Muscle of arm (tissue), 14 donors: ENCODE data around the gene FKBP10. TPM values are rescaled to one million over a fixed set of nuclear protein-coding genes. Genes with fewer than 3 reads are reported as not detected.
A peak's percentile ranks its signal among the peaks of the same experiment; 100 is the strongest.
"Not testable (repeated sequence)": the region's sequence is repeated elsewhere in the genome, so short reads cannot be mapped to it uniquely, and the experiment has no call there.

ENCODE experiments used
- DNase-seq: peaks from one replicate; pipeline ENCODE4 v3.0.0-alpha.2; 2013
- long read RNA-seq, 11 donors: transcript quantifications; one replicate each; lab custom pipeline, GENCODE V29; 2026
- polyA plus RNA-seq, 12 donors: library from polyadenylated mRNA; unstranded; fragments of 120-200 nt; gene quantifications; one replicate each; pipeline ENCODE4 v1.2.1, GENCODE V29; 2013; ENCODE audit not compliant: insufficient read length in 12 of 12

FKBP10 gene, protein sequence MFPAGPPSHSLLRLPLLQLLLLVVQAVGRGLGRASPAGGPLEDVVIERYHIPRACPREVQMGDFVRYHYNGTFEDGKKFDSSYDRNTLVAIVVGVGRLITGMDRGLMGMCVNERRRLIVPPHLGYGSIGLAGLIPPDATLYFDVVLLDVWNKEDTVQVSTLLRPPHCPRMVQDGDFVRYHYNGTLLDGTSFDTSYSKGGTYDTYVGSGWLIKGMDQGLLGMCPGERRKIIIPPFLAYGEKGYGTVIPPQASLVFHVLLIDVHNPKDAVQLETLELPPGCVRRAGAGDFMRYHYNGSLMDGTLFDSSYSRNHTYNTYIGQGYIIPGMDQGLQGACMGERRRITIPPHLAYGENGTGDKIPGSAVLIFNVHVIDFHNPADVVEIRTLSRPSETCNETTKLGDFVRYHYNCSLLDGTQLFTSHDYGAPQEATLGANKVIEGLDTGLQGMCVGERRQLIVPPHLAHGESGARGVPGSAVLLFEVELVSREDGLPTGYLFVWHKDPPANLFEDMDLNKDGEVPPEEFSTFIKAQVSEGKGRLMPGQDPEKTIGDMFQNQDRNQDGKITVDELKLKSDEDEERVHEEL
- polyA plus RNA-seq: 100 to 1,000 TPM in 9 of 12 donors, 10 to 100 TPM in 2, not detected in 1; 88.2 to 164 (median 124) TPM
- long read RNA-seq, donor 1, partial matches to known transcripts: 36 of 44 reads
- long read RNA-seq, donor 1, other reads (novel, unspliced or antisense): 0 of 44 reads
- long read RNA-seq, donor 2, transcript FKBP10-201 (10 exons, 2,662 nt): major isoform, 21 of 100 reads
- long read RNA-seq, donor 2, partial matches to known transcripts: 72 of 100 reads
- long read RNA-seq, donor 2, other reads (novel, unspliced or antisense): 0 of 100 reads
- long read RNA-seq, donor 3, transcript FKBP10-201 (10 exons, 2,662 nt): major isoform, 5 of 18 reads
- long read RNA-seq, donor 3, partial matches to known transcripts: 0 of 18 reads
- long read RNA-seq, donor 3, other reads (novel, unspliced or antisense): 10 of 18 reads
- long read RNA-seq, donor 4, transcript FKBP10-201 (10 exons, 2,662 nt): major isoform, 5 of 13 reads
- long read RNA-seq, donor 4, partial matches to known transcripts: 6 of 13 reads
- long read RNA-seq, donor 4, other reads (novel, unspliced or antisense): 0 of 13 reads
- long read RNA-seq, donor 5, transcript FKBP10-201 (10 exons, 2,662 nt): major isoform, 34 of 137 reads
- long read RNA-seq, donor 5, partial matches to known transcripts: 59 of 137 reads
- long read RNA-seq, donor 5, other reads (novel, unspliced or antisense): 36 of 137 reads
- long read RNA-seq, donor 6, transcript FKBP10-201 (10 exons, 2,662 nt): major isoform, 15 of 66 reads
- long read RNA-seq, donor 6, partial matches to known transcripts: 50 of 66 reads
- long read RNA-seq, donor 6, other reads (novel, unspliced or antisense): 0 of 66 reads
- long read RNA-seq, donor 7, transcript FKBP10-201 (10 exons, 2,662 nt): major isoform, 11 of 25 reads
- long read RNA-seq, donor 7, partial matches to known transcripts: 12 of 25 reads
- long read RNA-seq, donor 7, other reads (novel, unspliced or antisense): 0 of 25 reads
- long read RNA-seq, donor 8, transcript FKBP10-201 (10 exons, 2,662 nt): major isoform, 26 of 40 reads
- long read RNA-seq, donor 8, partial matches to known transcripts: 9 of 40 reads
- long read RNA-seq, donor 8, other reads (novel, unspliced or antisense): 0 of 40 reads
- long read RNA-seq, donor 9, transcript FKBP10-204 (3 exons, 1,129 nt): minor isoform, 7 of 57 reads
- long read RNA-seq, donor 9, transcript FKBP10-201 (10 exons, 2,662 nt): major isoform, 13 of 57 reads
- long read RNA-seq, donor 9, partial matches to known transcripts: 35 of 57 reads
- long read RNA-seq, donor 9, other reads (novel, unspliced or antisense): 0 of 57 reads
- long read RNA-seq, donor 10, transcript FKBP10-201 (10 exons, 2,662 nt): major isoform, 15 of 32 reads
- long read RNA-seq, donor 10, partial matches to known transcripts: 12 of 32 reads
- long read RNA-seq, donor 10, other reads (novel, unspliced or antisense): 0 of 32 reads
- long read RNA-seq, donor 11, transcript FKBP10-201 (10 exons, 2,662 nt): major isoform, 31 of 112 reads
- long read RNA-seq, donor 11, partial matches to known transcripts: 79 of 112 reads
- long read RNA-seq, donor 11, other reads (novel, unspliced or antisense): 0 of 112 reads

DNA sequence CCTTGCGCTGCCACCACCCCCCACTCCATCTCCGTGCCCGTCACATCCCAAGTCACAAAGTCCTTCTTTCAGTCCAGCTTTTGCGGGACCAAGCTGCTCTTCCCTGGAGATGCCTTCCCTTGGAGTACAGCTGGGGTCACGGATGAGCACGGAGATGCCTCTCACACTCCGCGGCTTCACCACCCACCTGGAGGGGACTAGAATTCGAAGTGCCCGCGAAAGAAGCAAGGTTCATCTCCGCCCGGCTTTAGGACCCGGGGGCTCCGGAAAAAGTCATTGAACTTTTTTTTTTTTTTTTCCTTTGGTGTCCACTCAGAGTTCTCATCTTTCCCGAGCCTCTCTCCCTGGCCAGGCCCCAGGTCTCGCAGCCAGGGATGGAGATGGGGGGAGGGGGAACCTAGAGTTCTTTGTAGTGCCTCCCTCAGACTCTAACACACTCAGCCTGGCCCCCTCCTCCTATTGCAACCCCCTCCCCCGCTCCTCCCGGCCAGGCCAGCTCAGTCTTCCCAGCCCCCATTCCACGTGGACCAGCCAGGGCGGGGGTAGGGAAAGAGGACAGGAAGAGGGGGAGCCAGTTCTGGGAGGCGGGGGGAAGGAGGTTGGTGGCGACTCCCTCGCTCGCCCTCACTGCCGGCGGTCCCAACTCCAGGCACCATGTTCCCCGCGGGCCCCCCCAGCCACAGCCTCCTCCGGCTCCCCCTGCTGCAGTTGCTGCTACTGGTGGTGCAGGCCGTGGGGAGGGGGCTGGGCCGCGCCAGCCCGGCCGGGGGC is at the start of gene FKBP10:
FKBP10 (plus strand) TSS at position 624 of the 771 bp plus-strand sequence; CDS start at position 655, 31 bp downstream.
- peak; percentile 93 for DNase-seq

DNA sequence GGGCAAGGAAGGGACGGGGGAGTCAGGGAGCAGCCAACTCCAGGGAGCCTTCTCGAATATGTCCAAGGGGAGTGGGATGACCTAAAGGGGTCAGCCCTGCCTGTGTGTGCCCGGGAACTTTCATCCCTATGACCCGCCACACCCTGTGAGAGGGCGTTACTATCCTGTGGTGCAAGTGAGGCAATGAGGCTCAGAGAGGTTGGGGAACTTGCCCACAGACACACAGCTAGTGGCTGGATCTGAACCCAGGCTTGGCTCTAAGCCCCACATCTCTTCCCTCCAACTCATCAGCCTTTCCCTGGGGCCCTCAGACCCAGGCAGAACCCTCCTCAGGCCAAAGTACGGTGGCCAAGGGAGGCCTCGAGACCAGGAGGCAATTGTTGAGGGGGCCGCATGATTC is 49.5 kb upstream of the FKBP10 start:
- no peak for DNase-seq

DNA sequence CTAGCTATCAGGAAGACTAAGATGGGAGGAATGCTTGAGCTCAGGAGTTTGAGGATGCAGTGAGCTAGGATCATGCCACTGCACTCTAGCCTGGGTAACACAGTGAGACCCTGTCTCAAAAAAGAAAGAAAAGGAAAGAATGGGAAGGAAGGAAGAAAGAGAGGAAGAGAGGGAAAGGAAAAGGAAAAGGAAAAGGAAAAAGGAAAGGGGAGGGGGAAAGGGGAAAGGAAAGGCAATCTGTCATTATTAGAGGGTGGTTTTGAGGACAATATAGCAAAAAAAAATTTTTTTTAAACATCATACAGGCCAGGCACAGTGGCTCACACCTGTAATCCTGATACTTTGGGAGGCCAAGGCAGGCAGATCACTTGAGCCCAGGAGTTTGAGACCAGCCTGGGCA is 46.7 kb upstream of the FKBP10 start:
- DNase-seq: no peak

DNA sequence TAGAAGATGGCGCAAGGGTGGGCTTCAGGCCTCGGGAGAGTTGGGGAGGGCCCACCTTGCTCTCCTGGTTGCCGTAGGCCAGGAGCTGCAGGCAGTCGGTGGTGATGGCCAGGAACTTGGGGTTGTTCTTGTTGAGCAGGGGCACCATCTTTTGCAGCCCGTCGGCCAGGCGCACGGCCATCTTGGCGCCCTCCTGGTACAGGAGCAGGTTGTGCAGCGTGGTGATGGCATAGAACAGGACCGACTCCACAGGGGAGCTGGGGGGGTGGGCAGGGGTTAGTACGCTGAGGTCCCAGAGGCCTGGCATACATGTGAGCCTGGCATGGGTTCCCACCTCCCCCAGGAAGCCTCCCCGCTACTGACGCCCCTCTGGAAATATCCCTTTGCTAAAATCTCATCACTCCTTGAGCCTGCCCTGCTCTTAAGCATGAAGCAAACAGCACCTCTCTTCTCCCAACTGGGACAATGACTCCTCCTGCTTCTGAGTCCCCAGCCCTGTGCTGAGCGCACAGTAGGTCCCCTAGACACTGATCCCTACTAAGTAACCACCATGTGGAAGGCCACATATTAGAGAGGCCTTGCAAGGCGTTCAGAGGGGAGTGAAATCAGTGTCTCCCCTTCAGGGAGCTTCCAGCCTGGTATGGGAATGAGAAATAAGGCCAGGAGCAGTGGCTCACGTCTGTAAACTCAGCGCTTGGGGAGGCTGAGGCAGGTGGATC is 45.3 kb upstream of the FKBP10 start:
- no peak for DNase-seq

DNA sequence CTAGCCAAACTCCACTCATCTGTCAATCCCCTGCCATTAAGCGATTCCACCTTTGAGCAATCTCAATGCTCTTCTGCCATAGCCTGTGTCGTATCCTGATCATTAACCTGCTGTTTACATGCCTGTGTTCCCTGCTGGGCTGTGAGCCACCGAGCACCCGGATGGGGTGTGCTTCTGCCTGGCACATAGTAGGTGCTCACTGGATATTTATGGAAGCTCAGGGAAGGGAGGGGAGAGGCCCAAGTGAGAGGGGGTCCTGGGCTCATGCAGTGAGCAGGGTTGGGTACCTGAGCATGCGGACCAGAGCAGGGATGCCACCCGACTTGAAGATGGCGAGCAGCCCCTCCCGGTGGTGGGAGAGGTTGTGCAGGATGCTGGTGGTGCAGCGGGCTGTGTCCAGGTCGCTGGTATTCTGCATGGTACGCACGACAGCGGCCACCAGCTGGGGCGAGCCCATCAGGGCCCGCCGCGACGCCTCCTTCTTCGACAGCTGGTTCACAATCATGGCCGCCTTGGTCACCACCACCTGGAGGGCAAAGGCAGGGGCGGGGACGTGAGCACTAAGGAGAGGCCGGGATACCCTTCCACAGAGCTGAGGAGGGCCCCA is 44.0 kb upstream of the FKBP10 start:
- no peak for DNase-seq

DNA sequence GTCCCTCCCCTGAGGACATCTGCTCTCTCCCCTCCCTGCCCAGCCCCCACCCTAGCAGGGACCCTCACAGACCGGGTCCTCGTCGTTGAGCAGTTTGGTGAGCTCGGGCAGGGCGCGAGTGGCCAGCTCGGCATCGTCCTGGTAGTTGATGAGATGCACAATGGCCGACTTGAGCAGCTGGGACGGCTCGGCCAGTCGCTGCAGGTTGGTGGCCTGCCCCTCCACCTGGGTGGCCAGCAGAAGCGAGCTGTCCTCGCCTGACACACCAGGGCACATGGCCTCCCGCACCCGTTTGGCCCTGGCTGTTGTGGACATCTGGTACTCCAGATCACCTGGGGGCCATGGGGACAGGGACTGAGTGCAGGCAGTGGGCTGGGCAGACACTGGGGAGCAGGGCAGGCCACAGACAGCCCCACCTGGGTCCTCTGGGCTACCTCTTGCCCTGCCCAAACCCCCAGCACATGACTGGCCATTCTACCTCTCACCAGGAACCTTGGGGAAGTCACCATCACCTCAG is 43.4 kb upstream of the FKBP10 start:
- no peak for DNase-seq

DNA sequence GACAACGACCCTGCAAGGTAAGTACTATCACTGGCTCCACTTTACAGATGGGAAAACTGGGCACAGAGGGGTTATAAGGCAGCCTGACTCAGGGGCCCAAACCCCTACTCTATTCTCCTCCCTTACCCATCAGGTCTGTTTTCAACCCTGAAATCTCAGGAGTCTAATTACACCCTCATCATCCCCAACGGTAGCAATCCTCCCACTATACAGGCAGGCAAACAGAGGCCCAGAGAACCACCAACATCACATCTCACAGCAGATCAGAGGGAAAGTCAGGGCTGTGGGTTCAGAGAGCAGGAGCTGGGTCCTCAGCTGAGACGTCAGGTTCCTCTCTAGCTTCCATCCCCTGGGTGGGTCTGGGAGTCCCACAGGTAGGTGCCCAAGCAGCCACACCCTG is 42.8 kb upstream of the FKBP10 start:
- DNase-seq: no peak

DNA sequence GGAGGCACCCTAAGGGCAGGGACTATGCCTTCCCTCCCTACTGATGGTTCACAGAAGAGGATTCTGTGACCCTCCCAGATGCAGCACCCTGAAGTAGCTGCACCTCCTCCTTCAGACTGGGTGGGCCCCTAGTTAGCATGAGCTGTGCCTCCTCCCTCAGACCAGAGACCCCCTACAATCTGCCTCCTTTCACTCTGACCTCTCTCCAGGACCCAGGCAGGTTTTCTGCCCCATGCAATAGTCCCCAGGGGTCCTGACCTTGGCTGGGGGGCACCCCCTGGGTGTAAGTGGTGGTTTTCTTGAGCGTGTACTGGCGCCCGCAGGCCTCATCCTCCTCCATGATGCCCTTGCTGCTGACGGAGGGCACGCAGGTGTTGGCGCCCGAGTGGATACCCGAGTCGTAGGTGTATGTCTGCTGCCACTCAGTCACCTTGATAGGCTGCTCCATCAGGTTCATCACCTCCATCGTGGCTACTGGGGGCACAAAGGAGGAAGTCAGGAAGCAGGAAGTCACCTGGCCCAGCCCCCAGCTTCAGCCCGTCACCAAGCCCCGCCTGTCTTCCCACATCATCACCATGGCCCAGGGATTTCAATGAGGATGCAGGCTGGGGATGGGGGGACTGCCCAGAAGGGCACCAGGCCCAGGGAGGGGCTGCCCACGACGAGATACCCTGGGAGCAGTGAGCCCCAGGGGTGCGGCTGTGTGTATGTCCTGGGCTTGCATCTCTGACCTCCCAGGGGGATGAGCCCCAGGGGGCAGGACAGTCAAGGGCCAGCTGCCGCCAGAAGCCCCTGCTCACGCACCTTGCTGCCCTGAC is 41.2 kb upstream of the FKBP10 start:
- no peak for DNase-seq

DNA sequence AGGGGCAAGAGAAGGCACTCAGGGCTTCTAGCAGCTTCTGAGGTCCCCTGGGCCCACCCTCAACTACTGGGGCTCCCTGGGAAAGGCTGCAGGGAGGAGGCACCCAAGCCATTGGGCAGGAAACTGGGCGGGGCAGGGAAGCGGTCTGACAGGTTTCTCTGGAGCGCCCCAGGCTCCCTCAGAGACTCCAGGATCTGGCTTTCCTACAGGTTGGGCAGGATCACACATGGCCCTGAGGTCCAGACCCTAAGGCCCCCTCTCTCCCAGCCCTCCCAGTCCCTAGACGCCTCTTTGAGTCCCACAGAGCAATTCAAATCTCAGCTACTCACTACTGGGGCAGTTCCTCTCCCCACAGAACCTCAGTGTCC is 40.6 kb upstream of the FKBP10 start:
- no peak for DNase-seq

DNA sequence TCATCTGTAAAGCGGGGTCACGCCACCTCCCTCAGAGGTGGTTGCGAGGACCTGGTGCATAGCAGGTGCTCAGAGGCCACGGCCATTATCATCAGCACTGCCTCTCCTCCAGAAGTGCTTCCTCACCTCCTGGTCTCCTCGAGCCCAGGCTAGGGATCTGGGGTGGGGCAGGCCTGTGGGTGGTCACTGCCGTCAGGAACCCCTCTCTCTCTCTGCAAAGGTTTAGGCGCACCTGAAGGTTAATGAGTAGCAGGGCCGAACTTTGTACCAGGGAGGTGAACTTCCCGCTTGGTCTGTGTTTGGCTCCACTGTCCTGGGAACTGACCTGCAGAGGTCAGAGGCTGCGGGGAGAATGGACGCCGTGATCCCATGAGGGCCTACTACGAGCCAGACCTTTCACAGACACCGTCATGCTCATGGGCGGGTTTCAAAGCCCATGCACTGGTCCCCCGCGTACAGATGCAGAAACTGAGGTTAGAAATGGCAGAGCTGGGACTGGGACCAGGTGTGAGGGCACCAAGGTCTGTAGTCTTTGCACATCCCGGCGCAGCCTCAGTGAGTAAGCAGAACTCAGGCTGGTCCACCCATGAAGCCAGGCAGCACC is 40.1 kb upstream of the FKBP10 start:
- no peak for DNase-seq

DNA sequence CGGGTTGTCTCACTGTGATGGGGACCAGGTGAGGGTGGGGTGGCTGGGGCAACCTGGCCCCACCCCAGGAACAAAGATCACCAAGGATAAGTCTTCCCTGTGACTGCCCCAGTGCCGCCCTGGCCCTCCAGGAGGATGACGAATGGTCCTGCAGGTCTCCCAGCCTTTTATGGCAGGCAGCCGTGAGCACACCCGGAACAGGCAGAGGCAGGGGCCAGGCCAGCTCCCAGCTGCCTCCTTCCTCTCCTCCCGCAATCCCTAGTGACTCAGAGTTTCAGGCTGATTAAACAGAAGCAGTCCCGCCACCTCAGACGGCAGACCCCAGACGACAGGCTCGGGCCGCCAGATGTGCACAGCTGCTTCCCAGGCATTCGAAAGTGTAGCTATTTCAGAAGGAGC is 39.6 kb upstream of the FKBP10 start:
- no peak for DNase-seq

DNA sequence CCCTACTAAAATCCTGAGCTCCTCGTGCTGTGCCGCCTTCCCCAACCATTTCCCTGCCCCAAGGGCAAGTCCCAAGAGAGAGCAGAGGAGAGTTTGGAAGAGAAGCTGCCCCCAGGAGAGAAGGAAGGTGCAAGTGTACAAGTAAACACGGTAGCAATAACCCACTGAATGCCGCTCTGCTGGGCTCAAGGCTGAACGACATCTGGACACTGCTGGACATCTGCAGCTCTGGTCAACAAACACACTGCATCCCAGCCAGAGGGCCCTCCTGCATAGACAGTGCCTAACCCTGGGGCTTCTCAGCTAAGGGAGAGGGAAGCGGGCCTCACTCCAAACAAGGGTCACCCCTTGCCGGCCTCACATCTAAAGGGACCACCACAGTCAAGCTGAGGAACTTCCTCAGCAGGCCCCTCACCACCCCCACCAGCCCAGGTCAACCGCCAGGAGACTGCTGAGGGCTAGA is 39.0 kb upstream of the FKBP10 start:
- no peak for DNase-seq

DNA sequence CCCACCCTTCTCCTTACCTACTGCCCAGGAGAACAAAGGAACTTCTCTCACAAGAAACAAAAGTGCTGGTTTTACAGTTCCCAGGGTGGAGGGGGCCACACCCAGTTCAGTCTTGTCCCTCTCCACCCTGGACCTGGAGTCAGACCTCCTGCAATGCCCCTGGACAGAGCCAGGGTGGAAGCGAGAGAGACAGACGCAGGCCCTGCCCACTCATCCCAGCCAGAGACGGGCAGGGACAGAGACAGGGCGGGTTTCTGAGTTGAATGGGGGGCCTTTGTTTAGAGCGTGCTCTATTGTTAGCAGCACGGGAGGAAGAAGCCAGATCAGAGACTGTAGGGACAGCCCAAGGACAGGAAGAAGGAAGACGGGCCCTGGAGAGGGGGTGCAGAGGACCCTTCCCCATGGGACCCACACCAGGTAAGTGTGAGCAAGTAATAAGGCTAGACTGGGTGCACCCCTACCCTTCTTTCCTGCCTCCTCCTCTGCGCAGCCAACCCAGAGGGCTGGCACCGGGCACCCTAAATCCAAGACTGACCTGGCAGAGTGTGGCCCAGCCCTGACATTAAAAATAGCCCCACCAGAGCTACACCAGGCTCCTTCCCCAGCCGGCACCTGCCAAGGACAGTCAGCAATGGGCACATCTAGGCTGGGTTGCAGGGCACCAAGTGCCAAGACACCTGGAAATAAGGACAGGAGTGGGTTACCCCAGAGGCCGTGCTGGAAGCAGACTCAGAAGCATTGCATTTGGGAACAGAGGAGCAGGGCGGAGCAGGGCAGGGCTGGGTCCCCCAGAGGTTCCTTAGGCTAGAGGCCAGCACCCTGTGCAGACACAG is 37.2 kb upstream of the FKBP10 start:
- no peak for DNase-seq

DNA sequence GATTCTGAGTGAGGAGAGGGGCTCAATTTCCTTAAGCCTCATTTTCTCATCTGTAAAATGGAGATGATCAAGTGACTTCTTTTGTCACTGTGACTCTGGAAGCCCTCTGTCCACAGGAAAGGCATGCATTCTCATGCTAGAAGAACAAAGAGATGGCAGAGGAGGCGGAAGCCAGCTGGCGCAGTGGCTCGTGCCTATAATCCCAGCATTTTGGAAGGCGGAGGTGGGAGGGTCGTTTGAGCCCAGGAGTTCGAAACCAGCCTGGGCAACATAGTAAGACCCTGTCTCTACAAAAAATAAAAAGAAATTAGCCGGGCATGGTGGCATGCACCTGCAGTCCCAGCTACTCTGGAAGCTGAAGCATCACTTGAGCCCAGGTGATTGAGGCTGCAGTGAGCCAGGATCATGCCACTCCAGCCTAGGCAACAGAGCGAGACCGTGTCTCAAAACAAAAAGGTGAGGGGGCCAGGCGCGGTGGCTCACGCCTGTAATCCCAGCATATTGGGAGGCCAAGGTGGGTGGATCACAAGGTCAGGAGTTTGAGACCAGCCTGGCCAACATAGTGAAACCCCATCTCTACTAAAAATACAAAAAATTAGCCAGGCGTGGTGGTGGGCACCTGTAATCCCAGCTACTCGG is 36.4 kb upstream of the FKBP10 start:
- DNase-seq: not testable (repeated sequence)

DNA sequence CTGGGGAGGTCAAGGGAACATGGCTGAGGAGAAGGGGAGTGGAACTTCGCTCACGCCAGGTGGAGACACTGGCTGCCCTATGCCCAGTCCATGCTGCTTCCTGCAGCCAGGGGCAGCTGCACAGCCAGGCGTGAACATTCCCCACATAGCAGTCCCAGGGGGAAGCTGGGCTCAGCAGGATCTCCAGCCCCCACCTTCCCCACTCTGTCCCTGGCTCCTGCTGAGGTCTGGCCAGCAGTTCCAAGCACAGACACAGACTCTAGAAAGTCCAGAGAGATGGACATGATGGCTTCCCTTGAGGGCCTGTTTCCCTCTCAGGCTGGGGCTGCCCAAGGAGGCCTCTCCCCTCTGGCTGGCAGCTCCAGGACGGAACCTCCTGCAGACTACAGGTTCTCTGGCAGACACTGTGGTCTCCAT is 35.6 kb upstream of the FKBP10 start:
- DNase-seq: no peak
